GM12878 (cell line): ENCODE measurements around the gene GSG1L2. TPM values are rescaled to one million over a fixed set of nuclear protein-coding genes. Genes with fewer than 3 reads are reported as not detected.

Source experiments
- ATAC-seq: fragments of 200-7000 bp; cut with Tn5 transposase; 3 replicates; pipeline ENCODE4 v1.9.1; 2020; ENCODE audit warnings: mild to moderate bottlenecking, moderate library complexity
- BruUV-seq: library from RNA; stranded (reverse); fragments of 400-500 nt; replicated peaks from 2 replicates; lab custom pipeline; 2021; lab: Mats Ljungman, UMichigan
- CTCF ChIA-PET: fragments of 300-600 bp; sonication (Branson Sonifier 250); formaldehyde crosslinking; extraction: SDS; loops from one replicate; lab custom pipeline; 2021; ENCODE audit warnings: inconsistent platforms; lab: Yijun Ruan, JAX
- POLR2A ChIA-PET: fragments of 350-600 bp; formaldehyde crosslinking; extraction: SDS; loops from one replicate; lab custom pipeline; 2021; ENCODE audit warnings: inconsistent platforms; lab: Charles Lee
- RAD21 ChIA-PET: fragments of 300-600 bp; sonication (Branson Sonifier 250); formaldehyde crosslinking; loops from one replicate; lab custom pipeline; 2023; ENCODE audit warnings: antibody characterized with exemption; ENCODE audit not compliant: unreplicated experiment; lab: Charles Lee
- SMC1A ChIA-PET: fragments of 300-600 bp; sonication (Branson Sonifier 250); formaldehyde crosslinking; loops from one replicate; lab custom pipeline; 2023; ENCODE audit not compliant: unreplicated experiment, uncharacterized antibody; lab: Charles Lee
- DNase-seq: peaks from one replicate; pipeline ENCODE4 v3.0.0-alpha.2; 2011; ENCODE audit warnings: low read depth, low spot score
- FAIRE-seq: peaks from 3 replicates; lab custom pipeline; 2011; peaks lifted over from hg19 to GRCh38; lab: Jason Lieb, UNC
- H2AFZ ChIP-seq: 2 replicates; pipeline ENCODE4 v1.6.0; 2011; ENCODE audit warnings: low read depth, low read length, control low read depth; ENCODE audit not compliant: control insufficient read depth
- H3K27ac ChIP-seq: 2 replicates; pipeline ENCODE4 v1.5.1; 2011; ENCODE audit warnings: control low read depth; ENCODE audit not compliant: control insufficient read depth, insufficient read depth
- H3K27me3 ChIP-seq, 2 experiments: replicated peaks in 1 of 2; 2 replicates each; pipeline versions ENCODE4 v1.6.0 to v1.6.1; 2011; ENCODE audit warnings: low read length in 1 of 2; ENCODE audit not compliant: control insufficient read depth in 2 of 2, insufficient read depth in 2 of 2
- H3K36me3 ChIP-seq, 2 experiments: 2 replicates each; pipeline ENCODE4 v1.5.1; 2011; ENCODE audit warnings: low read length in 1 of 2; ENCODE audit not compliant: control insufficient read depth in 2 of 2, insufficient read depth in 2 of 2
- H3K4me1 ChIP-seq: 2 replicates; pipeline ENCODE4 v1.6.1; 2011; ENCODE audit warnings: mild to moderate bottlenecking, low read length, moderate library complexity, mixed read lengths; ENCODE audit not compliant: control insufficient read depth, insufficient read depth
- H3K4me2 ChIP-seq: 2 replicates; pipeline ENCODE4 v1.6.0; 2011; ENCODE audit warnings: control low read depth; ENCODE audit not compliant: control insufficient read depth, insufficient read depth
- H3K4me3 ChIP-seq: fragments of 200-600 bp; sonication (generic); 2 replicates; pipeline ENCODE4 v1.5.1; 2016
- H3K79me2 ChIP-seq: 2 replicates; pipeline ENCODE4 v1.6.0; 2011; ENCODE audit warnings: low read length; ENCODE audit not compliant: control insufficient read depth, insufficient read depth
- H3K9ac ChIP-seq: 2 replicates; pipeline ENCODE4 v1.8.0; 2011; ENCODE audit warnings: low read length, control low read depth, mixed read lengths; ENCODE audit not compliant: control insufficient read depth, insufficient read depth
- H3K9me3 ChIP-seq: replicated peaks from 3 replicates; pipeline ENCODE4 v1.5.1; 2011; ENCODE audit warnings: mild to moderate bottlenecking, low read length; ENCODE audit not compliant: control insufficient read depth, insufficient read depth
- H4K20me1 ChIP-seq: 2 replicates; pipeline ENCODE4 v1.6.0; 2011; ENCODE audit not compliant: control insufficient read depth, insufficient read depth
- BCL11A ChIP-seq: IDR thresholded peaks from 2 replicates; pipeline ENCODE4 v1.6.1; 2011; ENCODE audit warnings: low read depth, low read length
- BHLHE40 ChIP-seq, 2 experiments: fragments of 450-650 bp in 1 of 2; IDR thresholded peaks; 2 replicates each; pipeline ENCODE4 v1.6.1; 2011 to 2017; ENCODE audit warnings: low read depth in 2 of 2, borderline replicate concordance in 1 of 2, improper control_type of control experiment in 1 of 2, low read length in 1 of 2, mild to moderate bottlenecking in 1 of 2
- CBX5 ChIP-seq: sonication (generic); IDR thresholded peaks from 2 replicates; pipeline ENCODE4 v1.6.1; 2016; ENCODE audit warnings: low read depth, moderate library complexity, mild to moderate bottlenecking, inconsistent platforms
- EP300 ChIP-seq, 2 experiments: fragments of 150-350 bp in 1 of 2; IDR thresholded peaks; 2 replicates each; pipeline ENCODE4 v1.6.1; 2011 to 2012; ENCODE audit warnings: low read depth in 2 of 2, low read length in 2 of 2, borderline replicate concordance in 1 of 2, improper control_type of control experiment in 1 of 2, inconsistent platforms in 1 of 2; ENCODE audit not compliant: control insufficient read depth in 1 of 2
- ETV6 ChIP-seq, 2 experiments: fragments of 450-650 bp in 1 of 2; IDR thresholded peaks in 1 of 2; conservative IDR thresholded peaks in 1 of 2; 2 replicates each; pipeline ENCODE4 v1.6.1; 2014; ENCODE audit warnings: antibody characterized with exemption in 1 of 2, borderline replicate concordance in 1 of 2, low read depth in 1 of 2, mild to moderate bottlenecking in 1 of 2, moderate library complexity in 1 of 2
- HDAC6 ChIP-seq: fragments of 200-600 bp; sonication (generic); IDR thresholded peaks from one replicate; pipeline ENCODE4 v1.8.0; 2017; ENCODE audit warnings: antibody characterized with exemption; ENCODE audit not compliant: unreplicated experiment
- HDGF ChIP-seq: fragments of 450-650 bp; IDR thresholded peaks from 2 replicates; pipeline ENCODE4 v1.6.1; 2016; ENCODE audit warnings: antibody characterized with exemption
- IKZF1 ChIP-seq: fragments of 450-650 bp; conservative IDR thresholded peaks from 2 replicates; pipeline ENCODE4 v1.6.1; 2017; ENCODE audit warnings: antibody characterized with exemption, mild to moderate bottlenecking
- NFYA ChIP-seq: IDR thresholded peaks from 2 replicates; pipeline ENCODE4 v1.6.1; 2011; ENCODE audit warnings: low read depth, mild to moderate bottlenecking, low read length, improper control_type of control experiment, borderline replicate concordance
- RB1 ChIP-seq: fragments of 450-650 bp; formaldehyde crosslinking; IDR thresholded peaks from 2 replicates; pipeline ENCODE4 v1.6.1; 2017; ENCODE audit warnings: mild to moderate bottlenecking, borderline replicate concordance
- SMAD1 ChIP-seq: fragments of 450-650 bp; IDR thresholded peaks from 2 replicates; pipeline ENCODE4 v1.6.1; 2018; ENCODE audit warnings: mild to moderate bottlenecking, low read depth; ENCODE audit not compliant: partially characterized antibody
- SREBF1 ChIP-seq: IDR thresholded peaks from 2 replicates; pipeline ENCODE4 v1.6.1; 2012; ENCODE audit warnings: mild to moderate bottlenecking, low read length
- WRNIP1 ChIP-seq: IDR thresholded peaks from 2 replicates; pipeline ENCODE4 v1.6.1; 2011; ENCODE audit warnings: low read depth, low read length, improper control_type of control experiment, borderline replicate concordance
- YY1 ChIP-seq: IDR thresholded peaks from 2 replicates; pipeline ENCODE4 v1.6.1; 2011; ENCODE audit warnings: low read depth, mild to moderate bottlenecking, low read length
- ZZZ3 ChIP-seq: IDR thresholded peaks from 2 replicates; pipeline ENCODE4 v1.6.1; 2011; ENCODE audit warnings: low read depth; ENCODE audit not compliant: control insufficient read depth, insufficient read length
- WGBS: methylation state at CpG from one replicate; pipeline ENCODE4 v1.1.6; 2016; ENCODE audit warnings: low lambda C conversion rate; ENCODE audit not compliant: insufficient replicate concordance, insufficient coverage; ENCODE audit errors: missing lambda C conversion rate; 5-methylcytosine and 5-hydroxymethylcytosine counted together
- in situ Hi-C: fragments of 300-500 bp; cut with MboI; formaldehyde crosslinking; loops from 9 replicates; pipeline ENCODE4 v1.14.3; 2018; ENCODE audit warnings: mixed read lengths
- intact Hi-C: fragments of 100-400 bp; cut with micrococcal nuclease; formaldehyde crosslinking; loops from one replicate; pipeline ENCODE4 v1.14.2; 2022; ENCODE audit not compliant: unreplicated experiment
- polyA plus RNA-seq, 11 experiments: library from polyadenylated mRNA; depleted of rRNA in 4 of 11; unstranded in 6 of 11; stranded (reverse) in 5 of 11; fragments of >200 nt; fragmentation: Nextera tagmentation in 4 of 11; fragmentation: Illumina TruSeq in 1 of 11; extraction: Ambion mirVana in 4 of 11; extraction: Trizol in 1 of 11; gene quantifications; 1 replicate in 1 of 11; 2 replicates in 10 of 11; pipeline versions ENCODE4 v1.2.1 to v1.2.3, GENCODE V29; 2011 to 2016; ENCODE audit warnings: inconsistent platforms in 2 of 11, missing spikeins in 2 of 11, low read depth in 1 of 11
- total RNA-seq, 4 experiments: library from RNA; depleted of rRNA in 3 of 4; stranded (reverse); fragments of >200 nt in 3 of 4; fragmentation: Illumina TruSeq in 1 of 4; extraction: Trizol in 1 of 4; gene quantifications; 2 replicates each; pipeline versions ENCODE4 v1.2.1 to v1.2.3, GENCODE V29; 2013 to 2021
- TF ChIP-seq, protein P1 (sequence below): fragments of 450-650 bp; formaldehyde crosslinking; IDR thresholded peaks from 2 replicates; pipeline ENCODE4 v1.4.0; 2020; ENCODE audit warnings: mild to moderate bottlenecking, moderate library complexity
- TF ChIP-seq, protein P2 (sequence below): fragments of 450-650 bp; IDR thresholded peaks from 2 replicates; pipeline ENCODE4 v1.6.1; 2016; ENCODE audit warnings: mild to moderate bottlenecking
- TF ChIP-seq, protein P3 (sequence below): IDR thresholded peaks from 2 replicates; pipeline ENCODE4 v1.6.1; 2011; ENCODE audit warnings: borderline replicate concordance, low read depth, mild to moderate bottlenecking, moderate library complexity, low read length; ENCODE audit not compliant: insufficient read depth, poor library complexity, severe bottlenecking

GSG1L2 gene
- total and polyA plus RNA-seq, 10 of the 15 experiments (the other 5 are each of a cell fraction or from before 2014, with no cell fraction given), result not detected

DNA sequence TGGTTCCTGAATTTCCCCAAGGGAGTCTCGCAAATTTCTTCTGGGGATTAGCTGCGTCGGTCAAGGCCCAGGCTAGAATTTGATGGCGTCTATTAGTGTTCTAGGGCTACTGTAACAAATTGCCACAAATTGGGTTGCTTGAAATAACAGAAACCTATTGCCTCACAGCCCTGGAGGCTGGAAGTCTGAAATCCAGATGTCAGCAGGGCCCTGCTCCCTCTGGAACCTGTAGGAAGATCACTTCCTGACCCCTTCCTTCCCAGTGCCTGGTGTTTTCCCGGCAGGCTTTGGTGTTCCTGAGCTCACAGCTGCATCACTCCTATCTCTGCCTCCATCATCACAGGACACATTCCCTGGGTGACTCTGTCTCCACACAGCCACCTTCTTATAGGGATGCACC lies 54.9 kb downstream of the GSG1L2 start:
- ATAC-seq (no peak), FAIRE-seq (no peak), DNase-seq (no peak)
- H3K4me2 ChIP-seq, result no peak overlapping the region
- RAD21 ChIA-PET, result no interaction called here
- no peaks in the 10 kb centered on the region for H3K4me1 ChIP-seq
- no TSS peak for BruUV-seq
- H3K9me3 ChIP-seq, result no peaks in the 10 kb centered on the region
- no peaks in the 10 kb centered on the region for H4K20me1 ChIP-seq
- H3K27me3 ChIP-seq, result no peaks in the 10 kb centered on the region
- no peak overlapping the region for H3K9ac ChIP-seq
- intact Hi-C loops (loop anchor here (5.0 kb wide), 1 partner anchor 190 kb away; the partner anchor contains the start of genes CFAP52 and STX8), in situ Hi-C loops (no loop called here)
- H3K36me3 ChIP-seq, result no peaks in the 10 kb centered on the region
- CTCF ChIA-PET, result interaction anchor here (1.2 kb wide), 1 partner anchor 12 kb away, joined by 6 read pairs; no protein-coding TSS in a partner anchor
- POLR2A ChIA-PET, result no interaction called here
- H3K4me3 ChIP-seq, result no peak overlapping the region
- 29% methylated on average over 5 of the region's 5 CpGs for WGBS
- TF ChIP-seq RB1, result no peak
- TF ChIP-seq, protein P1, sequence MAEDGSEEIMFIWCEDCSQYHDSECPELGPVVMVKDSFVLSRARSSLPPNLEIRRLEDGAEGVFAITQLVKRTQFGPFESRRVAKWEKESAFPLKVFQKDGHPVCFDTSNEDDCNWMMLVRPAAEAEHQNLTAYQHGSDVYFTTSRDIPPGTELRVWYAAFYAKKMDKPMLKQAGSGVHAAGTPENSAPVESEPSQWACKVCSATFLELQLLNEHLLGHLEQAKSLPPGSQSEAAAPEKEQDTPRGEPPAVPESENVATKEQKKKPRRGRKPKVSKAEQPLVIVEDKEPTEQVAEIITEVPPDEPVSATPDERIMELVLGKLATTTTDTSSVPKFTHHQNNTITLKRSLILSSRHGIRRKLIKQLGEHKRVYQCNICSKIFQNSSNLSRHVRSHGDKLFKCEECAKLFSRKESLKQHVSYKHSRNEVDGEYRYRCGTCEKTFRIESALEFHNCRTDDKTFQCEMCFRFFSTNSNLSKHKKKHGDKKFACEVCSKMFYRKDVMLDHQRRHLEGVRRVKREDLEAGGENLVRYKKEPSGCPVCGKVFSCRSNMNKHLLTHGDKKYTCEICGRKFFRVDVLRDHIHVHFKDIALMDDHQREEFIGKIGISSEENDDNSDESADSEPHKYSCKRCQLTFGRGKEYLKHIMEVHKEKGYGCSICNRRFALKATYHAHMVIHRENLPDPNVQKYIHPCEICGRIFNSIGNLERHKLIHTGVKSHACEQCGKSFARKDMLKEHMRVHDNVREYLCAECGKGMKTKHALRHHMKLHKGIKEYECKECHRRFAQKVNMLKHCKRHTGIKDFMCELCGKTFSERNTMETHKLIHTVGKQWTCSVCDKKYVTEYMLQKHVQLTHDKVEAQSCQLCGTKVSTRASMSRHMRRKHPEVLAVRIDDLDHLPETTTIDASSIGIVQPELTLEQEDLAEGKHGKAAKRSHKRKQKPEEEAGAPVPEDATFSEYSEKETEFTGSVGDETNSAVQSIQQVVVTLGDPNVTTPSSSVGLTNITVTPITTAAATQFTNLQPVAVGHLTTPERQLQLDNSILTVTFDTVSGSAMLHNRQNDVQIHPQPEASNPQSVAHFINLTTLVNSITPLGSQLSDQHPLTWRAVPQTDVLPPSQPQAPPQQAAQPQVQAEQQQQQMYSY (CRISPR knock-in tag), result no peak
- no peak for TF ChIP-seq SREBF1
- TF ChIP-seq BCL11A, result no peak
- TF ChIP-seq, protein P2, sequence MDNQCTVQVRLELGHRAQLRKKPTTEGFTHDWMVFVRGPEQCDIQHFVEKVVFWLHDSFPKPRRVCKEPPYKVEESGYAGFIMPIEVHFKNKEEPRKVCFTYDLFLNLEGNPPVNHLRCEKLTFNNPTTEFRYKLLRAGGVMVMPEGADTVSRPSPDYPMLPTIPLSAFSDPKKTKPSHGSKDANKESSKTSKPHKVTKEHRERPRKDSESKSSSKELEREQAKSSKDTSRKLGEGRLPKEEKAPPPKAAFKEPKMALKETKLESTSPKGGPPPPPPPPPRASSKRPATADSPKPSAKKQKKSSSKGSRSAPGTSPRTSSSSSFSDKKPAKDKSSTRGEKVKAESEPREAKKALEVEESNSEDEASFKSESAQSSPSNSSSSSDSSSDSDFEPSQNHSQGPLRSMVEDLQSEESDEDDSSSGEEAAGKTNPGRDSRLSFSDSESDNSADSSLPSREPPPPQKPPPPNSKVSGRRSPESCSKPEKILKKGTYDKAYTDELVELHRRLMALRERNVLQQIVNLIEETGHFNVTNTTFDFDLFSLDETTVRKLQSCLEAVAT, result no peak
- TF ChIP-seq ZZZ3, result no peak
- TF ChIP-seq, protein P3, sequence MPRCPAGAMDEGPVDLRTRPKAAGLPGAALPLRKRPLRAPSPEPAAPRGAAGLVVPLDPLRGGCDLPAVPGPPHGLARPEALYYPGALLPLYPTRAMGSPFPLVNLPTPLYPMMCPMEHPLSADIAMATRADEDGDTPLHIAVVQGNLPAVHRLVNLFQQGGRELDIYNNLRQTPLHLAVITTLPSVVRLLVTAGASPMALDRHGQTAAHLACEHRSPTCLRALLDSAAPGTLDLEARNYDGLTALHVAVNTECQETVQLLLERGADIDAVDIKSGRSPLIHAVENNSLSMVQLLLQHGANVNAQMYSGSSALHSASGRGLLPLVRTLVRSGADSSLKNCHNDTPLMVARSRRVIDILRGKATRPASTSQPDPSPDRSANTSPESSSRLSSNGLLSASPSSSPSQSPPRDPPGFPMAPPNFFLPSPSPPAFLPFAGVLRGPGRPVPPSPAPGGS, result no peak
- TF ChIP-seq WRNIP1, result no peak
- TF ChIP-seq EP300 (IDR thresholded peaks at IDR 0.05; ENCODE audit: borderline replicate concordance in 1 of 2, control insufficient read depth in 1 of 2, low read depth in 2 of 2, low read length in 2 of 2), result no peak
- no peak for TF ChIP-seq BHLHE40 (IDR thresholded peaks at IDR 0.05; ENCODE audit: borderline replicate concordance in 1 of 2, low read depth in 2 of 2, low read length in 1 of 2)
- no peak for TF ChIP-seq ETV6 (conservative IDR thresholded peaks at IDR 0.05 in 1 of 2, IDR thresholded peaks at IDR 0.05 in 1 of 2; ENCODE audit: borderline replicate concordance in 1 of 2, low read depth in 1 of 2)
- TF ChIP-seq YY1, result no peak
- no peak for TF ChIP-seq IKZF1
- TF ChIP-seq HDGF, result no peak
- no peak for TF ChIP-seq NFYA
- TF ChIP-seq CBX5, result no peak
- TF ChIP-seq HDAC6, result no peak
- no peak for TF ChIP-seq SMAD1
- H2AFZ ChIP-seq, result no peak overlapping the region
- H3K79me2 ChIP-seq, result no peaks in the 10 kb centered on the region
- H3K27ac ChIP-seq, result no peak overlapping the region
- SMC1A ChIA-PET, result no interaction called here
